Upper lobe of left lung (tissue), 6 donors: ENCODE results near the gene LAMA2. TPM values are rescaled to one million over a fixed set of nuclear protein-coding genes. Genes with fewer than 3 reads are reported as not detected.

Experiments used
- ATAC-seq, 2 donors: fragments of 200-7000 bp; cut with Tn5 transposase; one replicate each; pipeline ENCODE4 v1.9.1; 2022; ENCODE audit warnings: mild to moderate bottlenecking in 2 of 2, moderate library complexity in 2 of 2; ENCODE audit not compliant: low FRiP score in 2 of 2
- DNase-seq, 2 donors: peaks; one replicate each; pipeline ENCODE4 v3.0.0-alpha.2; 2019 to 2020
- H3K27ac ChIP-seq, 4 donors: fragments of 200-600 bp; sonication (generic); one replicate each; pipeline ENCODE4 v1.5.1; 2016 to 2019
- H3K27me3 ChIP-seq, 4 donors: fragments of 200-600 bp; sonication (generic); one replicate each; pipeline ENCODE4 v1.5.1; 2017 to 2019
- H3K36me3 ChIP-seq, 4 donors: fragments of 200-600 bp; sonication (generic); one replicate each; pipeline ENCODE4 v1.5.1; 2016 to 2019
- H3K4me1 ChIP-seq, 4 donors: fragments of 200-600 bp; sonication (generic); one replicate each; pipeline ENCODE4 v1.5.1; 2018 to 2019
- H3K4me3 ChIP-seq, 4 donors: fragments of 200-600 bp; sonication (generic); one replicate each; pipeline ENCODE4 v1.5.1; 2017 to 2019; ENCODE audit warnings: mild to moderate bottlenecking in 2 of 4, moderate library complexity in 1 of 4
- H3K9me3 ChIP-seq, 4 donors: fragments of 200-600 bp; sonication (generic); one replicate each; pipeline ENCODE4 v1.5.1; 2018 to 2019
- CTCF ChIP-seq, 6 experiments: fragments of 450-650 bp in 4 of 6; fragments of 200-600 bp in 2 of 6; sonication (generic) in 2 of 6; IDR thresholded peaks; one replicate each; pipeline ENCODE4 v1.5.1; 2016 to 2019; ENCODE audit warnings: antibody characterized with exemption in 6 of 6
- EP300 ChIP-seq, 4 donors: sonication (generic); formaldehyde crosslinking; IDR thresholded peaks; one replicate each; pipeline ENCODE4 v1.5.1; 2017; ENCODE audit warnings: antibody characterized with exemption in 4 of 4, control low read depth in 2 of 4
- POLR2A ChIP-seq, 4 donors: fragments of 450-650 bp; IDR thresholded peaks; one replicate each; pipeline ENCODE4 v1.5.1; 2016 to 2017; ENCODE audit warnings: antibody characterized with exemption in 4 of 4, mild to moderate bottlenecking in 2 of 4
- POLR2AphosphoS5 ChIP-seq, 2 donors: sonication (generic); formaldehyde crosslinking; IDR thresholded peaks; one replicate each; pipeline ENCODE4 v1.5.1; 2017; ENCODE audit warnings: antibody characterized with exemption in 2 of 2
- WGBS, 2 donors: methylation state at CpG; one replicate each; pipeline ENCODE4 v1.1.5; 2017 to 2018; 5-methylcytosine and 5-hydroxymethylcytosine counted together
- total RNA-seq, 6 donors: library from RNA; depleted of rRNA in 4 of 6; stranded (reverse); fragments of >200 nt in 4 of 6; gene quantifications; one replicate each; pipeline versions ENCODE4 v1.1.0 to v1.2.1, GENCODE V29; 2016 to 2021
- donor health status: DM: no; HTN: no; CAD: no; lungs with moderate emphysema.
- donor health status: DM: no; HTN: yes; CAD: no; lungs with severe emphysema.

Gene LAMA2
- total RNA-seq, 6 donors from 2014 or later, result 41.9 to 82.8 (median 62.4) TPM

- TF ChIP-seq POLR2AphosphoS5 (IDR thresholded peaks at IDR 0.05) (no peak), POLR2A (IDR thresholded peaks at IDR 0.05) (no peak), CTCF (IDR thresholded peaks at IDR 0.05) (no peak), EP300 (IDR thresholded peaks at IDR 0.05) (no peak)
- H3K4me3 ChIP-seq, result no peak overlapping the region
- 86 to 94% methylated on average over 4 of the region's 4 CpGs for WGBS, 2 donors
- DNase-seq (no peak), ATAC-seq (no peak)
- H3K9me3 ChIP-seq, result no peaks in the 10 kb centered on the region
- peaks cover 0 to 4% (median 0%) of the 10 kb centered on the region in 4 donors for H3K36me3 ChIP-seq
- H3K4me1 ChIP-seq, result no peaks in the 10 kb centered on the region
- H3K27me3 ChIP-seq, result no peaks in the 10 kb centered on the region
- no peak overlapping the region for H3K27ac ChIP-seq
These were observed 640.9 kb downstream of the LAMA2 start for GRCh38 chr6:129523816-129524215.

GRCh38 chr6:129525055-129525454 lies 642.1 kb downstream of the LAMA2 start:
- Histone ChIP-seq H3K4me3 (no peak overlapping the region), H3K9me3 (no peaks in the 10 kb centered on the region), H3K4me1 (no peaks in the 10 kb centered on the region), H3K27me3 (no peaks in the 10 kb centered on the region), H3K36me3 (no peaks in the 10 kb centered on the region), H3K27ac (no peak overlapping the region)
- 92 to 100% methylated on average over 1 of the region's 1 CpG for WGBS, 2 donors
- ATAC-seq (no peak), DNase-seq (no peak)
- no peak for TF ChIP-seq POLR2A (IDR thresholded peaks at IDR 0.05)
- no peak for TF ChIP-seq CTCF (IDR thresholded peaks at IDR 0.05)
- no peak for TF ChIP-seq EP300 (IDR thresholded peaks at IDR 0.05)
- no peak for TF ChIP-seq POLR2AphosphoS5 (IDR thresholded peaks at IDR 0.05)

- Histone ChIP-seq H3K27me3 (no peaks in the 10 kb centered on the region), H3K9me3 (no peaks in the 10 kb centered on the region), H3K4me3 (no peak overlapping the region), H3K4me1 (no peaks in the 10 kb centered on the region), H3K36me3 (peaks cover 0 to 5% (median under 1%) of the 10 kb centered on the region in 4 donors), H3K27ac (no peak overlapping the region)
- TF ChIP-seq EP300 (IDR thresholded peaks at IDR 0.05) (no peak), POLR2AphosphoS5 (IDR thresholded peaks at IDR 0.05) (no peak), POLR2A (IDR thresholded peaks at IDR 0.05) (no peak), CTCF (IDR thresholded peaks at IDR 0.05) (no peak)
- ATAC-seq, result no peak
- no peak for DNase-seq
These were observed 652.0 kb downstream of the LAMA2 start for GRCh38 chr6:129534926-129535325.

- no peaks in the 10 kb centered on the region for H3K27me3 ChIP-seq
- no peak overlapping the region for H3K27ac ChIP-seq
- no peak for TF ChIP-seq CTCF (IDR thresholded peaks at IDR 0.05)
- TF ChIP-seq POLR2A (IDR thresholded peaks at IDR 0.05), result no peak
- TF ChIP-seq POLR2AphosphoS5 (IDR thresholded peaks at IDR 0.05), result no peak
- no peak for TF ChIP-seq EP300 (IDR thresholded peaks at IDR 0.05)
- H3K9me3 ChIP-seq, result no peaks in the 10 kb centered on the region
- DNase-seq (no peak), ATAC-seq (no peak)
- no peak overlapping the region for H3K4me3 ChIP-seq
- H3K36me3 ChIP-seq, result peaks cover 0 to 5% (median 2%) of the 10 kb centered on the region in 4 donors
- H3K4me1 ChIP-seq, result no peaks in the 10 kb centered on the region
These were observed 653.3 kb downstream of the LAMA2 start for GRCh38 chr6:129536271-129536670.

- no peaks in the 10 kb centered on the region for H3K4me1 ChIP-seq
- H3K36me3 ChIP-seq, result peaks cover 0 to 5% (median 2%) of the 10 kb centered on the region in 4 donors
- no peaks in the 10 kb centered on the region for H3K27me3 ChIP-seq
- no peak overlapping the region for H3K4me3 ChIP-seq
- ATAC-seq (no peak), DNase-seq (no peak)
- TF ChIP-seq CTCF (IDR thresholded peaks at IDR 0.05), result no peak
- no peak for TF ChIP-seq POLR2A (IDR thresholded peaks at IDR 0.05)
- TF ChIP-seq EP300 (IDR thresholded peaks at IDR 0.05), result no peak
- no peak for TF ChIP-seq POLR2AphosphoS5 (IDR thresholded peaks at IDR 0.05)
- whole genome bisulfite sequencing, 2 donors, result 62% methylated on average over 2 of the region's 2 CpGs; no CpG with 5 or more reads in 1 of the 2 donors
- H3K9me3 ChIP-seq, result no peaks in the 10 kb centered on the region
- no peak overlapping the region for H3K27ac ChIP-seq
These were observed 656.1 kb downstream of the LAMA2 start for GRCh38 chr6:129539032-129539431.
